Inflammatory macrophage (primary cell): Measurements from ENCODE around the gene UGT1A8.

Experiments used
- DNase-seq, 2 donors: peaks; one replicate each; pipeline ENCODE4 v3.0.0-alpha.2; 2020 to 2022

Gene UGT1A8

DNA sequence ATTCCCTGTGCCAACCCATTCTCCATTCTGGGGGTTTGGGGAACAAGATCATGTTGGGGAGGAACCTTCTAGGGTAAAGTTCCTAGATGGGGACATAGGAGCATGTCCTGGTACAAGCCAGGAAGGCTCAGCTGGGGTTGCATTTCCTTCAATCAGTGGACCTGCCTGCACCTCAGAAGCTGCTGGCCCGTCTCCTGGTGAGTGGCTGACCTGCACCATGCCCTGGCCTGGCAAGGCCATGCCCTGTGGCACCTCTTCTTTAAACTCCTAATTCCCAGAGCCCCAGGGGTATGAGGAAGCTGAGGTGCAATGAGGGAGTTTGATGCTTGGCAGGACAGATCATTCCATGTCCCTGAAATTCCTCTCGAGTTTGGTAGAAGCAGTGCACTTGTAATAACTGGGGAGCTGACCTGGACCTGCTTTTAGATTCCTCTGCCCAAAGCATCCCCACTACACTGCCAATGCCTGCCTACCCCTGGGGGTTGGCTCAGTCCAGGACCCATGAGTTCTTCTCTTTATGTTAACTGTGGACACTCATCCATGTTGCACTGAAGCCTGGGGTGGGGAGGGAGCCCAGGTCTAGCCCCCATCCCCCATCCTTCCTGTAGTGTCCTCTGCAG, 186.0 kb downstream of the UGT1A8 start:
- no peak for DNase-seq

DNA sequence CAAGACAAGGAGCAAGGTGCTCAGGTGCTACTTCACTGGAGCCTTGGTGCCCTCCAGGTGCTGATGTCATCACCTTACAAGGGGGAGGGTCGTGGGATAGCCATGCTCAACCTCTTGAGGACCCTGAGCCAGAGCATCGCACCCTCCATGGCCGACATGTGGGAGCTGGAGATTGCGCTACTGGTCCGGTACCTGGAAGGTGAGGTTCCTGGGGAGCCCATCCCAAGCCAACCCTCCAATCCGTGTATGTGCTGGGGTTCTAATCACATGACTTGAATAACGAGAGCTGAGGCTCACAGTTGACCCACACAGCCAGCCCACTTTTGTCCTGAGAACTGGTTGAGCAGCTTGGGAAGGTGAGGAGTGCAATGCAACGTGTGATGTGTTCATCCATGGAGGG, 186.6 kb downstream of the UGT1A8 start:
- no peak for DNase-seq

DNA sequence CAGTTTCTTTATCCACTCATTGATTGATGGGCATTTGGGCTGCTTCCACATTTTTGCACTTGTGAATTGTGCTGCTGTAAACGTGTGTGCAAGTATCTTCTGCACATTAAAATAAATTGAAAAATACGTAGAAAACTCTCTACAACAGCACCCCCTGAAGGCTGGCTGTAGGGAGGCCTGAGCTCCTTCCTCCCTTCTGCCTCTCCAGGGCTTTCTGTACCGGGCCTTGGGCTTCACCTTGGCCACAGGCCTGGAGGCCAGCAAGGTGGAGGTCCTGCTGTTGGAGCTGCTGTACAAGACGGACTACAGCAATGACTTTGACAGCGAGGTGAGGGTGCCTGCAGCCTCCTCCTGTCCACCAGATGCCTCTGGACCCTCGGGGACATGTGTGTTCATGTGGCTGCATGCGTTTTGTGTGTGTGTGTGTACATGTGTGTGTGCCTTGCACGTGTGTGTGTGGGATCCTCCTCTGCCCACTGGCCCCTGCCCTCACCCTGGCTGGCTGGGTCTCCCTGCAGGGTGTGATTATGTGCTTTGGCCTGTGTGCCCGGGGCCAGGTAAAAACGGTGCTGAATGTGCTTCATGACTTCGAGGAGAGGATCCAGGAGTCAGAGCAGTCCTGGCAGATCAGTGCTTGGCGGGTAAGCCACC, 189.9 kb downstream of the UGT1A8 start:
- no peak for DNase-seq

DNA sequence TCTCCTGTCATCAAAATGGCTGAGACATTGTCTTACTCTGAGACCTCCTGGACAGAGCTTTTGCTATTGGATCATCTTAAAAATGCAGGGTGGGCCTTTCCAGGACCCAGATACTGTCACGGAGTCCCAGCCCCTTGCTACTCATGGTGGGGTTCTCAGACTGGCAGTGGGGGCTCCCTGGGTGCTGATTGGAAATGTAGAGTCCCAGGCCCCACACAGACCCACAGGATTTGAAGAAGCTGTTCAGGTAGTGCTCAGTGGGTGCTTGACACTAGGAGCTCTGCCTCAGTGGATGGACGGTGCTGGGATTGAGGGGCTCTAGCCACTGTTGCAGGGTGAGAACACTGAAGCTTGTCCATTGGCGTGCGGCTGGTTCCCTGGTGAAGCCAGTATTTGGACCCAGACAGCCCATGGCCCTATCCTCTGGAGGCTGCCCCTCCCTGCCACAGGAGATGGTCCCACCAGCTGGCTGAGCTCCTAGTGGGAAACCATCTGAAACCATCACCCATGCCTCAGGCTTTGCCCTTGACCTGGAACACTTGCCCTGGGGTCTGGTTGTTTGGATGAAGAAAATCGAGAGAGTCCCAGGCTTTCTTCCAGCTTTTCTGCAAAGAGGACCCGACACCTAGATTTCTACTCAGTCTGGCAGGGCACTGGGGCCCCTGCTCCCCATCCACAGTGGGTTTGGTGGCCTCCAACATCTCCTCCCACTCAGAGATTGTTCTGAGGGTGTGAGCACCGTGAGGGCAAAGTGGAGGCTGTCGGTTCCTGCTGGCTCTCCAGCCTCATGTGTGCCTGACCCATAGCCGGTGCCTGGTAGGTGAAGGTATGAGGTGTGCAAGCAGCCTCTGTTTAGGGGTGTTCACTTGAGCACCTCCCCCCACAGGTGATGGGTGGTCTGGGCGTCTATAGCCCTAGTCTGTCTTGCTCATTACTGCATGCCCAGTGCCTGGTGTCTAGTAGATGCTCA, 190.8 kb downstream of the UGT1A8 start:
- no peak for DNase-seq

DNA sequence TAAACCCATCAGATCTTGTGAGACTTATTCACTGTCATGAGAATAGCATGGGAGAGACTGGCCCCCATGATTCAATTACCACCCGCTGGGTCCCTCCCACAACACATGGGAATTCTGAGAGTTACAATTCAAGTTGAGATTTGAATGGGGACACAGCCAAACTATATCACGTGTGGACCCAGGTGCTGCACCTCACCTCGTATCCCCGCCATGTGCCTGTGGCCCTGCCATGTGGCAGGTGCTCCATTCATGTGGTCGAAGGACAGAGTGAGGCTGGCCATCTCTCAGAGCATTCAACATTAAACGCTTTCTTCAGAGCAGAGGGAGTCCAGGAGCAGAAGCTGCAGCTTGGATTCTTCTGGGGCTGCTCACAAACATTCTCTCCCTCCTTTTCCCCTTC, 193.0 kb downstream of the UGT1A8 start:
- no peak for DNase-seq

DNA sequence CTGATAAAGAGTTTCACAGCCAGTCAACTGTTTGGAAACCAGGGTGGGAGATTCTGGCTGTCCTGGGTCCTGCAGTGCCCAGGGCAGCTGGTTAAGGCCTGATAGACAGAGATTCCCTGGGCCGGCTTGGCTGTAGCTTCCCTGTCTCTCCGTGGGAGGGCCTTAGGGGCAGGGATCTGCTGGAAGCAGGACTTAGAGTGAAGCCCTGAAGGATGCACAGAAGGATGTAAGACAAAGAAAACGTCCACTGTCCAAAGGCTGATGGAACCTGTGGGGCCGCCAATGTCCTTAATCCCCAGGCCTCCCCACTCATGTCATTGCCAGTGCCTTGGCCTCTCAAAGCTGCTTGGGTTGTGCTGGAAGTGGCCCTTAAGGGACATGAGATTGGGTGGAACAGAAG, 193.7 kb downstream of the UGT1A8 start:
- no peak for DNase-seq

DNA sequence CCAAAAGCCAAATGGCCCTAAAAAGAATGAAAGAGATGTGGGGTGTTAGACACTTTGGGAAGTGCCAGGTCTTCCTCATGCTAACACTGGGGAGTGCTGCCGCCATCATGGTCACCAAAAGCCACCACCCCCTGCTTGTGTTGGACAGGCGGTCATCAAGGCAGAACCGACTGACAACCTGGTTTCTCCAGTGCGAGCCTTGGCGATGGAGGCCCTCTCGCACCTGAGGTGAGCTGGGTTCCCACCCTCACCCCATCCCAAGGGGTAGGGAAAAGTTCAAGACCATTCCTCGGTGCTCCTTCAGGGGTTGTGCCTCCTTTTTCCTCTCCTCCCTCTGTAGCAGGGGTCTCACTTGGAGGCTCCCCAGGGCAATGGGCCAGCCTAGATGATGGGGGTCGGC, 194.3 kb downstream of the UGT1A8 start:
- no peak for DNase-seq

DNA sequence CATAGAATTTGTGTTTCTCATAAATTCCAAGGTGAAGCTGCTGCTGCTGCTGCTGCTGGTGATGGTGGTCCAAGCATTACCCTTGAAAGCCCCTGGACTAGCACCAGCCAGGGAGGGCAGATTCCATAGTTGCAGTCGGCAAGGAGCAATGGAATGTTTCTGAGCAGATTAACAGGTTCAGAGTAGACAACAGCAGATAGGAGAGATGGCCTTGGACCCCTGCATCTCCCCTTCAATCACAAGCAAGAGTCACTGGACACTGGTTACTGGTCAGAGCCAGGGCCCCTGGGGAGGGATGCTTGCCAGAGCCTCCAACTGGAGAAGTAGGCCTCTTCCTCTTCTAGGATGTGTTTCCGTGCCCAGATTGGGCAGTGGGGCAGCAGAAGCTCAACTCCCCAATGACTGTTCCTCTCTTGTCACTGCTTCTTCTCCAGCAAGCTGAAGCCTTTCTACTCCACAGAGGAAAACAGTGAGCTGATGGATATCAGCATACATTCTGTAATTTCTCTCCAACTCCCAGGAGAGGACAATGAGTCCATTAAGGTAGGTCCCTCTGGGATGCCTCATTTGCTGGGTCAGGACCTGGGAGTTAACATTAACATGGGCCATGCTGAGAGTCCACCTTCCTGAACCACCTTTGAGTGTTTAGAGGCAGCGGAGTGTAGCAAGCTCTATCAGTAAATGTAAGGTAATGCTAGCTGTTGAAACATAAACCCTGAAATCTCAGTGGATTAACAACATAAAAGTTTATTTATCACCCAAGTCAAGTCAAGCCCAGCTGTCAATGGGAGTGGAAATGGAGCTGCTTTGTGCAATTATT, 196.0 kb downstream of the UGT1A8 start:
- no peak for DNase-seq

DNA sequence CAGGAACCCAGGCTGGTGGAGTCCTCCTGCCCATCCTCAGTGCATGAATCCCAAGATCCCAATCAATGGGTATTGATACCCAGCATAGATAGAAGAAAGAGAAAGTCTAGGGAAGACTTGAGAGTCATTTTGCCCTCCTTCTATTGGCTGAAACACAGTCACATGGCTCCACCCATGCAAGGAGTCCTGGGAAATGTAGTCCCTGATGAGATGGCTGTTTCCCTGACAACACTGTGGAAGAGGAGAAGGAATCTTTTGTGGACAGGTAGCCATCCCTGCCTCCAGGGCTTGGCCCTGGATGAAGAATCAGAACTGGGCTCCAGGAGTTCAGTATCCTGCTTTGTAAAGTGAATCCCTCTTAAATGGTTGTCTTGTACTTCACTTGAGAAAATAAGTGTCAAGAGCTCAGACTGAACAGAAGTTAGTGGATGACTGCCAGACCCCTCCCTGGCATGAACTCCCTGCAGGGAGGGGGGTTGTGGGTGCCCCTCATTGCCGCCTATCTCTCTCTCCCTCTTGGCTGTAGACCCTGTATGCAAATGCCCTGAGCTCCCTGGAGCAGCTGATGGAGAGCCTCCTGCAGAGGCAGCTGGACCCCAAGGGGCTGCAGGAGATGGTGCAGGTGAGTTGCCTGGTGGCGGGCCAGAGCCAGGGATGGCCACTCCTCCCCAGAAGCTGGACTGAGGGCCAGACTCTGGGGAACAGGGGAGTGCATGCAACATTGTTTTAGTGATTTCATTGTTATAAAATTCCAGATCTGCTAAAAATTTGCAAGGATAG, 196.8 kb downstream of the UGT1A8 start:
- no peak for DNase-seq

DNA sequence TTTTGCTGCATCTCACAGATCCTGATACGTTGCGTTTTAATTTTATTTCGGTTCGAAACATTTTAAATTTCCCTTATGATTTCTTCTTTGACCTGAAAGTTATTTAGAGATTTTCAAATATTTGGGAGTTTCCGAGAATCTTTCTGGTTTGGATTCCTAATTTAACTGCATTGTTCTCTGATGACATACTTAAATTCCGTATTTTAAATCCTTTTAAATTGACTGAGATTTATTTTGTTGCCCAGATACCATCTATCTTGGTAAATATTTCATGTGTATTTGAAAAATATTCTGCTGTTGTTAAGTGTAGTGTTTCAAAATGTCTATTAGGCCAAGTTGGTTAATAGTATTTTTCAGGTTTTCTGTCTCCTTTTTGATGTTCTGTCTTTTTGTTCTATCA, 198.4 kb downstream of the UGT1A8 start:
- DNase-seq, result no peak

DNA sequence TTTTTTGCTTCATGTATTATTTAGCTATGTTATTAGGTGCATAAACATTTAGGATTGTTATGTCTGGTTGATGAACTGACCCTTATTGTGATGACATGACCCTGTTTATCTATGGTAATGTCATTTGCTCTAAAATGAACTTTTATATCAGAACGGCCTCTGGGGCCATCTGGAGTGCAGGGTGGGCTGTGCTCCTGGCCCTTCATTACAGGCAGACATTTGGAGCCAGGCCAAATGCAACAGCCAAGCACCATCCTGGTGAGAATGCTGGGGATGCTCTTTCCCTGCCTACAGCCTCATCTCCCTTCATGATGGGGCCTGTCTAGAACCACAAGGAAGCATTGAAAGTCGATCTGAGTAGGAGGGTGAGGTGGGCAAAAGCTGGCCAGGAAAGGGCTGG, 198.9 kb downstream of the UGT1A8 start:
- no peak for DNase-seq

DNA sequence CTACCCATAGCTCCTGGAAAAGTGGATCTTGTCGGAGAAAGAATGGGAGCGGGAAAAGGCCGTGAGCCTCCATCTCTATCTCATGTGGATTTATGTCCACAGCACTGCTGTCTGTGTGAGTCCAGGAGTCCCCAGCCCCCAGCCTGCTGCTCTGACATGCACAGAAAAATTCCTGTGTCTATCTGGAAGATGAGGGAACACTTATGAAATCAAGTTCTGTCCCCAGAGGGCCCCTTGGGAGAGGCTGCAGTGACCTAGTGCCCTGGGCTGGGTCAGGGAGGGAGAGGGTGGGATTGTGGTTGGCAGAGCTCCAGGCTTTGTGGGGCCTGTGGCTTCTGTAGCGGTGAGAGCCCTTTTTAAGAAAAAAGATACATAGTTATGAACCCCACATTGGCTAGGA, 199.3 kb downstream of the UGT1A8 start:
- DNase-seq, result no peak

DNA sequence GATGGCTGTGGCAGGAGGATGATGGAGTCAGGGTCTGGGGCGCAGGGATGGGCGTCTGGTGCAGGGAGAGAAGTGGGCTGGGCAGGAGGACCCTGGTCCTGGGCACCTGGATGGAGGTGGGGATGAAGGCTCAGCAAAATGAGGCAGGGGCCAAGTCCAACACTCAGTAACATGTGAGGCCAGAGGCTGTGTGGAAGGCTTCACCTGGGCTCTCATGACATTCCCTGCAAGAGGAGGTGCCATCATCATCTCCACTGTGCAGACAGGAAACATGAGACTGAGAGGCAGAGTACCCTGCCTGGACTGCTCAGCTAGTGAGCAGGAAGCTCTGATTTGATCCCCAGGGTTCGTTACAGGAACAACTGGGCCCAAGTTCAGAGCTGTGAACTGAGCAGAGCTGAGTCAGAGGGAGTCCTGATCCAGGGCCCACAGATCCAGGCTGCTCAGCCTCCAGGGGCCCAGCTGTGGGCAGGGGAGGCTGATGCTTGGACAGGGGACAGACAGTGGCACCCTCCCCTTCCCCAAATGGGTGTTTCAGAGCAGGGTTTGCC, 200.0 kb downstream of the UGT1A8 start:
- no peak for DNase-seq

DNA sequence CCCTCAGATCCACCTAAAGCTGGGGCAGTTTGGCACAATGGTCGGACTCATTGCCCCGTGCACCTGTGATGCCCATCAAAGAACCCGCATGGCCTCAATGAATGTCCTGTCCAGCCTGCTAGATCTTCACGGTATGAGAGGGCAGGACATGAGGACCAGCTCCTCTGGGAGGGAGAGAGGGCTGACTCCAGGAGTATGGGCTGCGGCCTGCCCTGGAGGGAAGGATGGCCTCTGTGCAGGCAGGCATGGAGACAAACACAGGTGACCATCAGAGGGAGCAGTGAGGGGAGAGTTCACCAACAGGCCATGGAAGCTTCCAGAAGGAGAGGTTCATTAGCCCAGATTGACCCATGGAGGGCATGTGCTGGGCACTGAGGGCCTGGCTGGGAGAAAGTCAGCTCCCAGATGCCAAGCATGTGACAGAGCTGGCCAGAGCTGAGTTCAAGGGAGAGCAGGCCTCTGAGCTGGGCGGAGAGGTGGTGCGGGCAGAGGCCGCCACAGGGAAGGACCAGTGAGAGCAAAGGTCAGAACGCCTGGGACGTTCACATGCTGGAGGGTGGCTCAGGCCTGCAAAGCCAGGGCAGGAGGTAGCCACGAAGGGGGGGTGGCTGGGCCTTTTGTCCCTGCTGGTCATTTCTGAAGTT, 200.7 kb downstream of the UGT1A8 start:
- no peak for DNase-seq

DNA sequence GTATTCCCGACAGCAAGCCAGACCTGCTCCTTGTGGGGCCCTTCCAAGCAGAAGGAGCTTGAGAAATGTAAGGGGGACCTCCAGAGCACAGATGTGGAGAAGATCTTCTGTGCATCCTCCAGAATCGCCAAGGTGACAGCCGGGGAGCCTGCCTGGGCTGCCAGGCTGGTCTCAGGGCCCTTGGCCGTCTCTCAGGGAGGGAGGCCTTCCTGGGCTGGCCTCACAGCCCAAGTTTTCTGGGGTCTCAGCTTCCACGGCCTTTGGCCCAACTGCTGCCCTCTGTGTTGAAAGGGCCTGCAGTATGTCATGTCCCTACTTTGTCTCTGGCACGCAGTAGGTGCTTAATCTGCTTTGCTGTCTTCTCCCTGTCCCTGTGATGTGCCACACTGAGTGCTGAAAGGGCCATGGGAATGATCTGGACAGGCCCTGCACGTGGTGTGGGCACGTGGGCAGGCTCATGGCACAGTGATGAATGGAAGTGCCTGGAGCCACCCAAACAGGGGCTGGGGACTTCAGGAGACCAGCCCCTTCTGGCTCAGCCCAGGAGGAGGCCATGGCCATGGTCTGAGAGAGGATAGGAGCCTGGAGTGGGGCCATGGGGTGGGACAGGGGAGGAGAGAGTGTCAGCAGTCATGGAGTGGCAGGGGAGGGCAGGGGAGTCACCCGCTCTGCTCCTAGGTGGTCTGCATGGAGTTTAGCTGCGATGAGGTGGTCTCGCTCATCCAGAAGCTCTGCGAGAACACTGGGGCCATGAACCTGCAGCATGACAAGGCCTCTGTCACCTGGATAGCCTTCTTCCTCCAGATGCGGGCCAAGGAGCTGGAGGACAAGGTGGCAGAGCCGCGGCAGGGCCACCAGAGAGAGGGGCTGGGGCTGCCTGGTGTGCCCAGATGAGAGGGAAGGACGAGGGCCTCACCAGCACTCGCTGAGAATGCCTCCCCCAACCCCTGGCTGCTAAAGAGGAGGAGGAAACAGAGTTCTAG, 201.5 kb downstream of the UGT1A8 start:
- DNase-seq, result no peak

DNA sequence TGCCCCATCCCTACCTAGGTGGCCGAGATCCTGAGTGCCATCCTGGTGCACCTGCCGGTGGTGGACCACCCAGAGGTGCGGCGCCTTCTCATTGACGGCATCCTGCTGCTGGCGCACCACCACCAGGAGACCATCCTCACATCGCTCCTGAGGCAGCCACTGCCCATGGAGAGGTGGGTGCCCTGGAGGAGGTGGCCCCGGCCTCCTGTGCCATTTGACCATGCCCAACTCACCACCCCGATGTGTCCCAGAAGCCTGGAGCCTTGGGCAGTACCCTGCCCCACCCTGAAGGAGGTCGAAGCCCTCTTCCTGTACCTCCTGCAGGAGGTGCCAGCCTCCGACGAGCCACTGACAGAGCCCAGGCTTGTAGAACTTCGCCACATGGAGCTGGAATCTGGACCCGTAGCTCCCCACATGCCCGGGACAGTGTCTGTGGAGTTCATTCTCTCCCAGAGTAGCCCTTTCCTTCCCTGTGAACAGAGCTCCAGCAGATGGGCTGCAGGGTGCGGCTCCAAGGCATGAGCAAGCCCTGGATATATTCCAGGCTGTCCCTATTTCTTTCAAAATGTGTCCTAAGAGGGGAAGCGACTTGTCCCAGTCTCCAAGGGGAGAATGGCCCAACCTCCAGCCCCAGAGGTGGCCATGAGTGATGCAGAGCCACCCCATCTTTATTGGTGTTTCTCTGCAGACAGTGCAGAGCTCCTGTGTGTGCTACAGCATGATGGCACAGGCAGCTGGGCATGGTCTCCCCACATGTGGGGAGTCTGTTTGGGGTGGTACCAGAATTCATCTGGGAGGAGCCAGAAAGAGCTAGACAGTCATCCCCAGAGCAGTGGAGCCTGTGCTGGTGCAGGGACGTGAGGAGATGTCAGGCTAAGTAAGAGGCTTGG, 202.7 kb downstream of the UGT1A8 start:
- no peak for DNase-seq

DNA sequence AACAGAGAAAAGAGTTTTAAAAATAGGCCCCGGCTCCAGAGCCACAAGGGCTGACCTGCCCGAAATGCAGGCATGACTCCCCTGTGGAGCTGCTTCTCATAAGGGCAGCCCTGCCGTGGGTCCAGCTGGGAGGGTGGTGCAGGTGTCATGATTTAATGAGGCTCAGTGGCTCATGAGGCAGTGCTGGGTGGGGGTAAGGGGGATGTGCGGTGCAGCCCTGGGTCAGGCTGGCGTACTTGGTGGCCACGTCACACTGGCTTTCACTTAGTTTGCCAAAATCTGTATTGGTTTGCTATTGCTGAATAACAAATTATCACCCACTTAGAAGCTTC, 203.3 kb downstream of the UGT1A8 start:
- no peak for DNase-seq

DNA sequence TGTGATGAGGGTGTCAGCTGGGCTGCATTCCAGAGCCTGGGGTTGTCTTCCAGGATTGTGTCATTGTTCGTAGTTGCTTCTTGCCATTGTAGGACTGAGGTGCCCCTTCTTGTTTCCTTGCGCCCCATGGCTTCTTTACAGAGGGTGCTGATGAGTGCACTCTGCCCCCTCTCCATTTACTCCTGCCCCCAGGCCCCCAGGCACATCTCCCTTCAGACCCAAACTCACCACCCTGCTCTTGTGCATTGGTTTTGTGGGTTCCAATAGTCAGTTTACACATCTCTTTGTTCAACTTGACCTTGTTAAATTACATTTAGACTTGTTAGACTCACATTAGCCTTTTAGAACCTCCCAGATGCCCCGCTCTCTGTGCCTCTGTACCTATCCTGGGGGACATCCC, 203.8 kb downstream of the UGT1A8 start:
- DNase-seq, result no peak

DNA sequence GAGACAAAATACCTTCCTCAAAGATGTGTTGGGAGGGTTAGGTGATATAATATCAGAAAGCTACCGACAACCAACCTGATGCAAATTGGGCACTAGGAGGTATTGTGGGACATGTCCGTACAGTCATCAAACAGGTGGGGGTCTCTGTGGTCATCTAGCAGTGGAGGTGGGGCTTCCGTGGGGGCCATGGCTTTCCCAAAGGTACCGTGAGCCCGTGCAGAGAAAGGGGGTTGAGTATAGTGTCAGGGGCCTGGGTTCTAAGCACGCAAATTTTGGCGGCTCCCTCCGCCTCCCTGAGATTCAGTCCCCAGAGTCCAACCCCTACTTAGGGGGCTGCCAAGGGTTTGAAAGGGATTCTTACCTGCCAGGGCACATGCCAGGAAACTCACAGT, 204.3 kb downstream of the UGT1A8 start:
- no peak for DNase-seq
